Neural progenitor cell (in vitro differentiated cells): ENCODE data around the gene ITGA1. TPM values are rescaled to one million over a fixed set of nuclear protein-coding genes. Genes with fewer than 3 reads are reported as not detected.
"Not testable (repeated sequence)": the region's sequence is repeated elsewhere in the genome, so short reads cannot be mapped to it uniquely, and the experiment has no call there.

Experiments used
- DNase-seq: peaks from one replicate; pipeline ENCODE4 v3.0.0-alpha.2; 2016; ENCODE audit warnings: low spot score
- H2AFZ ChIP-seq: fragments of 200-600 bp; sonication (generic); replicated peaks from 2 replicates; pipeline ENCODE4 v1.6.1; 2016; ENCODE audit warnings: antibody characterized with exemption
- H3F3A ChIP-seq: fragments of 200-600 bp; sonication (generic); 2 replicates; pipeline ENCODE4 v1.6.1; 2016; ENCODE audit warnings: antibody characterized with exemption, low read depth
- H3K27ac ChIP-seq: fragments of 200-600 bp; sonication (generic); 2 replicates; pipeline ENCODE4 v1.5.1; 2016; ENCODE audit warnings: mild to moderate bottlenecking
- H3K27me3 ChIP-seq: fragments of 200-600 bp; sonication (generic); 2 replicates; pipeline ENCODE4 v1.6.1; 2016; ENCODE audit warnings: mild to moderate bottlenecking, moderate library complexity
- H3K36me3 ChIP-seq: fragments of 200-600 bp; sonication (generic); 2 replicates; pipeline ENCODE4 v1.5.1; 2016
- H3K4me1 ChIP-seq: fragments of 200-600 bp; sonication (generic); 2 replicates; pipeline ENCODE4 v1.6.1; 2016; ENCODE audit warnings: mixed run types
- H3K4me2 ChIP-seq: fragments of 200-600 bp; sonication (generic); 2 replicates; pipeline ENCODE4 v1.6.1; 2016
- H3K4me3 ChIP-seq: fragments of 200-600 bp; sonication (generic); 2 replicates; pipeline ENCODE4 v1.5.1; 2016
- H3K79me2 ChIP-seq: fragments of 200-600 bp; sonication (generic); 2 replicates; pipeline ENCODE4 v1.6.1; 2016; ENCODE audit warnings: low read depth
- H3K9ac ChIP-seq: fragments of 200-600 bp; sonication (generic); 2 replicates; pipeline ENCODE4 v1.6.1; 2016
- H3K9me3 ChIP-seq: fragments of 200-600 bp; sonication (generic); 2 replicates; pipeline ENCODE4 v1.5.1; 2016; ENCODE audit warnings: low read depth
- H4K20me1 ChIP-seq: fragments of 200-600 bp; sonication (generic); 2 replicates; pipeline ENCODE4 v1.6.1; 2016; ENCODE audit warnings: low read depth
- H3K27ac Mint-ChIP-seq: 3 replicates; pipeline ENCODE4 v1.8.0; 2021; ENCODE audit warnings: mixed read lengths
- H3K27me3 Mint-ChIP-seq: 2 replicates; pipeline ENCODE4 v1.8.0; 2022; ENCODE audit warnings: low read depth, mild to moderate bottlenecking, inconsistent platforms, moderate library complexity, mixed read lengths; ENCODE audit not compliant: insufficient read depth
- H3K36me3 Mint-ChIP-seq: 3 replicates; pipeline ENCODE4 v1.8.0; 2021; ENCODE audit warnings: mixed read lengths
- H3K4me1 Mint-ChIP-seq: 3 replicates; pipeline ENCODE4 v1.8.0; 2021; ENCODE audit warnings: mixed read lengths
- H3K4me3 Mint-ChIP-seq: 3 replicates; pipeline ENCODE4 v1.8.0; 2021; ENCODE audit warnings: mild to moderate bottlenecking, moderate library complexity, mixed read lengths
- H3K9me3 Mint-ChIP-seq: 3 replicates; pipeline ENCODE4 v1.8.0; 2020; ENCODE audit warnings: mixed read lengths
- CTCF ChIP-seq: fragments of 200-600 bp; sonication (generic); IDR thresholded peaks from 2 replicates; pipeline ENCODE4 v1.5.1; 2017; ENCODE audit warnings: antibody characterized with exemption, mild to moderate bottlenecking
- EZH2 ChIP-seq: fragments of 200-600 bp; sonication (generic); IDR thresholded peaks from 2 replicates; pipeline ENCODE4 v1.6.1; 2017; ENCODE audit warnings: antibody characterized with exemption, mild to moderate bottlenecking, moderate library complexity
- EZH2phosphoT487 ChIP-seq: fragments of 200-600 bp; sonication (generic); IDR thresholded peaks from 2 replicates; pipeline ENCODE4 v1.6.1; 2017; ENCODE audit warnings: antibody characterized with exemption
- total RNA-seq: library from RNA; depleted of rRNA; stranded (reverse); fragments of >200 nt; gene quantifications from 2 replicates; pipeline ENCODE4 v1.2.3, GENCODE V29; 2015; ENCODE audit warnings: low replicate concordance

Gene ITGA1
- total RNA-seq, 1 donor from 2014 or later = 2.2 TPM

GRCh38 chr5:52964138-52964537, 176.4 kb downstream of the ITGA1 start:
- Histone ChIP-seq H3K27me3 (no peaks in the 10 kb centered on the region), H3K4me2 (no peak overlapping the region), H4K20me1 (no peaks in the 10 kb centered on the region), H2AFZ (no peak overlapping the region), H3K27ac (no peak overlapping the region), H3K4me3 (no peak overlapping the region), H3K36me3 (no peaks in the 10 kb centered on the region), H3K79me2 (no peaks in the 10 kb centered on the region), H3K9ac (no peak overlapping the region), H3F3A (no peaks in the 10 kb centered on the region), H3K4me1 (no peaks in the 10 kb centered on the region), H3K9me3 (no peaks in the 10 kb centered on the region)
- no peaks in the 10 kb centered on the region for H3K36me3 Mint-ChIP-seq
- peaks cover 8% of the 10 kb centered on the region for H3K9me3 Mint-ChIP-seq
- no peak overlapping the region for H3K27ac Mint-ChIP-seq
- H3K4me1 Mint-ChIP-seq = no peaks in the 10 kb centered on the region
- H3K4me3 Mint-ChIP-seq = no peak overlapping the region
- no peak for DNase-seq
- no peak for TF ChIP-seq EZH2phosphoT487
- no peak for TF ChIP-seq EZH2
- no peak for TF ChIP-seq CTCF
- no peaks in the 10 kb centered on the region for H3K27me3 Mint-ChIP-seq

GRCh38 chr5:52976157-52976556, 188.4 kb downstream of the ITGA1 start:
- H3K27ac ChIP-seq, H3K27me3 Mint-ChIP-seq, H3K27ac Mint-ChIP-seq, H3K36me3 Mint-ChIP-seq, H3K4me2 ChIP-seq, H3F3A ChIP-seq, H3K36me3 ChIP-seq, H3K27me3 ChIP-seq, H2AFZ ChIP-seq, H3K9ac ChIP-seq, H3K4me1 ChIP-seq, H3K9me3 ChIP-seq, DNase-seq, H3K4me3 Mint-ChIP-seq, H3K4me3 ChIP-seq, H3K4me1 Mint-ChIP-seq, H4K20me1 ChIP-seq, H3K79me2 ChIP-seq: not testable (repeated sequence)
- peaks cover 12% of the 10 kb centered on the region for H3K9me3 Mint-ChIP-seq

- Histone ChIP-seq H3K4me3 (no peak overlapping the region), H3F3A (no peaks in the 10 kb centered on the region), H3K4me1 (no peaks in the 10 kb centered on the region), H3K27ac (no peak overlapping the region), H3K9ac (no peak overlapping the region), H3K36me3 (no peaks in the 10 kb centered on the region), H2AFZ (no peak overlapping the region), H4K20me1 (no peaks in the 10 kb centered on the region), H3K27me3 (no peaks in the 10 kb centered on the region), H3K9me3 (peaks cover 3% of the 10 kb centered on the region), H3K79me2 (no peaks in the 10 kb centered on the region), H3K4me2 (no peak overlapping the region)
- Mint-ChIP-seq H3K27me3 (no peaks in the 10 kb centered on the region), H3K9me3 (peaks cover 12% of the 10 kb centered on the region), H3K36me3 (no peaks in the 10 kb centered on the region), H3K4me3 (no peak overlapping the region), H3K27ac (no peak overlapping the region), H3K4me1 (no peaks in the 10 kb centered on the region)
- TF ChIP-seq EZH2phosphoT487 (no peak), EZH2 (no peak), CTCF (no peak)
- DNase-seq = no peak
Measured at GRCh38 chr5:52977264-52977897, 189.7 kb downstream of the ITGA1 start.

- no peak overlapping the region for H2AFZ ChIP-seq
- H3K27ac ChIP-seq = no peak overlapping the region
- H3K27me3 ChIP-seq = no peaks in the 10 kb centered on the region
- no peak overlapping the region for H3K9ac ChIP-seq
- no peaks in the 10 kb centered on the region for H3K79me2 ChIP-seq
- H3K36me3 Mint-ChIP-seq = no peaks in the 10 kb centered on the region
- no peaks in the 10 kb centered on the region for H3F3A ChIP-seq
- H3K4me2 ChIP-seq = no peak overlapping the region
- H3K9me3 ChIP-seq = peaks cover 3% of the 10 kb centered on the region
- peaks cover 6% of the 10 kb centered on the region for H3K4me1 Mint-ChIP-seq
- H4K20me1 ChIP-seq = no peaks in the 10 kb centered on the region
- no peak for DNase-seq
- TF ChIP-seq CTCF = no peak
- no peak for TF ChIP-seq EZH2
- TF ChIP-seq EZH2phosphoT487 = no peak
- H3K36me3 ChIP-seq = no peaks in the 10 kb centered on the region
- no peak overlapping the region for H3K4me3 Mint-ChIP-seq
- H3K4me1 ChIP-seq = no peaks in the 10 kb centered on the region
- H3K4me3 ChIP-seq = no peak overlapping the region
- H3K9me3 Mint-ChIP-seq = peaks cover 6% of the 10 kb centered on the region
- H3K27me3 Mint-ChIP-seq = peaks cover under 1% of the 10 kb centered on the region
- no peak overlapping the region for H3K27ac Mint-ChIP-seq
Measured at GRCh38 chr5:52981507-52981906, 193.8 kb downstream of the ITGA1 start.
